ENCODE measurements around the gene APOL1.
"Not testable (repeated sequence)": the region's sequence is repeated elsewhere in the genome, so short reads cannot be mapped to it uniquely, and the experiment has no call there.

Gene APOL1

DNA sequence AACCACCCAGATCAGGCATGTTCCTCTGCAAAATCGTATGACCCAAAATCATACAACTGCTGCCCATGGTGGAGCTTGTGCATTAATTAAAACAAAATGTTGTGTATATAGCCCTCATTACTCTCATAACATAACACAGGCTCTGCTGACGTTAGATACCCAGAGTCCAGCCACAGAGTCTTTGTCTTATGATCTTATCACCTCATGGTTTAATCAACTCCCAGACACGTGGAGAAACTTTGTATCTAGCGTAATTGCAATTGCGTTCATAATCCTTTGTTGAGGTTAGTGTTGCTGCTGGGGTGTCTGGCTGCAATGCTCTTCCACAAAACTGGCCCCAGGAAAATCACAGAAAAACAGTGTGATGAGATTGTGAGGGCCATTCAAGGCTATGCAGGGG, 5.0 kb upstream of the APOL1 start:
- DNase-seq: peak; percentile 69

DNA sequence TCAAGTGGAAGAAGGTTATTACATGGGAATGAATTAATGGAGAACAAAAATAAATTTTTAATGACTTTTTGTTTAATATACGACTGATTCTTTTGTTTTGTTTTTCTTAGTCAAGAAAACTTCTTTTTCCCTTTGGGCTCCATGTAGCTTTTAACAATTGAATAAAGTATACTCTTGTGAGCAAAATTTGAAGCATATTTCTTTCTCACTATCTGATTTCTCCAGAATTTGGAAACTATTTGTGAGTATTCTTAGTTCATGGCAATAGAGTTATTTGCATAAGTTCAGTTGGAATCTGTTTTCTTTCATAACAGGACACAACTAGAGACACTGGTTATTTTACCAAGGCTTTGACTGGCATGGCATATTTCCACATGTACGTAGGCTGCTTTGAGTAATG, 3.8 kb upstream of the APOL1 start:
- no peak for DNase-seq

DNA sequence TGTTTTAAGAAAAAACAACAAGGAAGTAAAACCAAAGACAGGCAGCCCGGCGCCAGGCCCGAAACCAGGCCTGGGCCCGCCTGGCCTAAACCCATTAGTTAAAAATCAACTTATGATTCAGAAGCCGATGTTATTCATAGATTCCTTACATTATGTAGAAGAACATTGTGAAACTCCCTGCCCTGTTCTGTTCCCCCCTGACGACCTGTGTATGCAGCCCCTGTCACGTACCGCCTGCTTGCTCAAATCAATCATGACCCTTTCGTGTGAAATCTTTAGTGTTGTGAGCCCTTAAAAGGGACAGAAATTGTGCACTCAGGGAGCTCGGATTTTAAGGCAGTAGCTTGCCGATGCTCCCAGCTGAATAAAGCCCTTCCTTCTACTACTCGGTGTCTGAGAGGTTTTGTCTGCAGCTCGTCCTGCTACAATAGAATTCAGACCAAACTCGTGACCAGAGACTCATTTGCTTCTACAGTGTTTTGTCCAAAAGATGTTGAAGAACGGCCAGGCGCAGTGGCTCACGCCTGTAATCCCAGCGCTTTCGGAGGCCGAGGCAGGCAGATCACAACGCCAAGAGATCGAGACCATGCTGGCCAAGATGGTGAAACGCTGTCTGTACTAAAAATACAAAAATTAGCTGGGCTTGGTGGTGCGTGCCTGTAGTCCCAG, 2.5 kb upstream of the APOL1 start:
- DNase-seq: not testable (repeated sequence)

DNA sequence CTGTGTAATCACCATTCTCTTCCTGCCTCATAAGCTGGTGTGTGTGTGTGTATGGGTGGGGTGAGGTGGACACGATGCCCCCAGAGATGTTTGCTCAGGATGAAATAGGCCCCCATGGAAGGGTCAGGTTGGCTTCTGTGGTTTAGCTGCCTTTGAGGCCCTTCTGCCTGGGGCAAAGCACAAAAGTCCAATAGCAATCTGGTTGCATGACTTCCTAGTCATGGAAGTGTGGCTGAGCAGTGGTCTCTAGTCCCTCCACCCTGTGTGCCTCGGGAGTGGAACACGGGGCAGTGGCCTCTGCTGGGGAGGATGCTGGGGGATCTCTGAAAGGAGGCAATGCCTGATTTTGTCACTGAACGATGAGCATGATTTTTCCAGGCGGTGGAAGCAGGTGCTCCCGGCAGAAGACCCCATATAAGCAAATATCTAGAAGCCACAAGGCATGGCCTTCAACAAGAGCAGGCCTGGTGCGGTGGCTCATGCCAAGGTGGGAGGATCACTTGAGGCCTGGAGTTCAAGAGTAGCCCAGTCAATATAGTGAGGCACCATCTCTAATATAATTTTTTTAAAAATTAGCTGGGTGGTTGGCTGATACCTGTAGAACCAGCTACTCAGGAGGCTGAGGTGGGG, 839 bp upstream of the APOL1 start:
- not testable (repeated sequence) for DNase-seq

DNA sequence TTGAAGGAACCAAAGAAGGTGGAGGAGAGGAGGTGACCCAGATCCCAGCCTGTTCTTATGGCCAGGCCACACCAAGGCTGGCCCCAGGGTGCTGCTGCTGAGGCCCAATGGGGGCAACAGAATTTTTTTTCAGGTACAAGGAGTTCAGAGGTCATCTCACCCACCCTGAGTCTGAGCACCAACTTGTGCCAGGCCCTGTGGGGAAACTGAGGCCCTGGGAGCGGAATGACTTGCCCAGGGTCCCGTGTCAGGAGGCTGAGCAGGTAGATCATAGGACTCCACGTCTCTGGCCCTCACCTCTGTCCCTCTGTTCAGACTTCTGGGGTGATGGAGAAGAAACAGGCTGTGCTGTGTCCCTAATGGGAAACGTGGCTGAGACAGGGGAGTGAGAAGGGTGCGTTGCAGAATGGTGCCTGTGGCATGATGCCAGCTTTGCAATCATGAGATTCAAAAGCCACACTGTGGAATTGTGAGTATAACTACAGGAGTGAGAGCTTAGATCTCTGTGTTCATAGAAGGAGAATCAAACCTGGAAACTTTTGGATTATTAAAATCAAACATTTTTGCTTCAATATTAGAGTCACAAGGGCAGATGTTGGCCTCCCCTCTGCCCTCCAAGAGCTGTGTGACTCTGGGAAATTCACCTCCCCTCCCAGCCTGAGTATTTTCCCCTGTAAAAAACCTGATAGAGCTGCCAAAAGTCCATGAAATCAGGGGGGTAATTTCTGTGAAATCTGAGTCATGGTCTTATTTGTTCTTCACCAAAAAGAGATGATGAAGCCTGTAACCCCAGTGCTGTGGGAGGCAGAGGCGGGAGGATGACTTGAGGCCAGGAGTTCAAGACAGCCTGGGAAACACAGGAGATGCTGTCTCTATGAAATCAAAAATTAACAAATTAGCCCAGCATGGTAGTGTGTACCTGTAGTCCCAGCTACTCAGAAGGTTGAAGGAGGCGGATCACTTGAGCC, 874 bp downstream of the APOL1 start:
- peak; percentile 74 for DNase-seq

DNA sequence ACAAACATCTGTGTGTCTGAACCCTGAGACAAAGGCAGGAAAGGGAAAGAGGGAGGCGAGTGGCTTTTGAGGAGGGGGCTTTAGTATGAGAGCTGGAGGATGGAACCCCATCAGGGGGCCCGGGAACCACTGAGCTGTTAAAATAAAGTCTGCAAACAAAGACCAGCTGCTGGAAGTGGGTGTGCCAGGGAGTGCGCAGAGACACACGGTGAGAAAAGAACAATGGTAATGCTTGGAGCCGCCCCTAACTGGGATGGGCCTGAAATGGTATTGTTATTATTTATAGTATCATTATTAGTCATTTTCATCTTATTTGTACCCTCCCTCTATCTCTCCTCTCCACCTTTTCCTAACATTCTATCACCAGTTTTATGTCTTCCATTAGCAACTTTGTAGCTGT, 2.6 kb downstream of the APOL1 start:
- not testable (repeated sequence) for DNase-seq

DNA sequence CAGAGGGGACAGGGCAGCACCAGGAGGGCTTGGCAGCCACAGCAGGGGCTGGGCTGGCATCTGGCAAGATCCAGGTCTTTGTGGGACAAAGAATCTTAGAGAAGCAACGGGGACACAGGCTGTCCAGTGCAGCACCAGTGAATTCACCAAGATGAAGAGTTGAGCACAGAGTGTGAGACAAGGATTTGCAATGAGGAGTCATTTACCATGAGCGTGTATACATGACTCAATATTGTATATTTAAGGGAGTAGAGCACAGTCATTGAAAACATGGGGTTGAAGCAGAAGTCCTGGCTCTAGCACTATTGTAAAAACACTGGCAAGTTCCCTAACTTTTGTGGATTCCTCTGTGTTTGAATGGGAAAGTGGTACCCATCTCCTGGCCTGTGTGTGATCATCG, 3.5 kb downstream of the APOL1 start:
- DNase-seq: no peak

DNA sequence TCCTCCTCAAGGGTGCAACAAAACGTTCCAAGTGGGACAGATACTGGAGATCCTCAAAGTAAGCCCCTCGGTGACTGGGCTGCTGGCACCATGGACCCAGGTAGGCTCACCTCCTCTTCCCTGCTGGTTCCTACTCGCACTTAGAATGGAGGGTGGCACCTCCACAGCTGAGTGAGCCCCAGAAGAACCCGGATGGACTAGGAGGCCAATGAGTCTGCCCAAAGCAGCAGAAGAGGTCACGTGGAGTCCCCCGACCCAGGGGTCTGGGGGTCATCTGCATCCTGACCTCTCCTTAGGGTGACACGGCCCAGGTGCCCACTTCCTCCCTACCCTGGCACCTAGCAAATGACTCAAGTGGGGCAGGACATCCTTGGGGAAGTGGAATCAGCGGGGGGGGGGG, 4.4 kb downstream of the APOL1 start:
- DNase-seq: no peak

DNA sequence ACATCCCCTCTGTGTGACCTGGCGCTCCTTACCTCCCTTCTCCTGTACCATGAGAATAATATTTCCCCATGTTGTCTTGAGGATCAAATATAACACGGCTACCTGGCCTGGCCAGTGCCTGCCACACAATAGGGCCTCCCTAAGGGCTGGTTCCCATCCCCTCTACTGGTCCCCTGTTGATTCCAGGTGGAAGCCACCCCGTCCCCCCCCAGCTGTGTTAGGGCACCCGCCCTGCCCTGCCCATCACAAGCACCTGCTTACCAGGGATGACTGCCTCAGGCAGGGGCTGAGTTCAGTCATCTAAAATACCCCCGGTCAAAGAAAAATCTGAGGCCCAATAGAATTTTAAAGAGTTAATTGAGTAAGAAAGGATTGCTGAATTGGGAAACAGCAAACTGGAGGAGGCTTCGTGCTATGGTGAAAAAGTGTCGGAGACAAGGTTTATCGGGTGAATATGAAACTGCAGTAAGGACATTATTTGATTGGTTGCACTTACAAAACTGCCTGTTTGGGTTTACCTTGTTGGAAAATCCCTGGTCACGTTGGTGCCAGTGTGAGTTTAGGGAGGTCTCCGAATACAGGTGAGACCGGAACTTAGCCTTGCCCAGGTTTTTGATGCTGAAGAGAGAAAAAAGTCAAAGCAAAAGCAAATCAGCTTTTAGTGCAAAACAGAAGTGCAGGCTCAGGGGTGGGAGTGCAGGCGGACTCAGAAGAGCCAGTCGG, 5.2 kb downstream of the APOL1 start:
- DNase-seq: no peak

DNA sequence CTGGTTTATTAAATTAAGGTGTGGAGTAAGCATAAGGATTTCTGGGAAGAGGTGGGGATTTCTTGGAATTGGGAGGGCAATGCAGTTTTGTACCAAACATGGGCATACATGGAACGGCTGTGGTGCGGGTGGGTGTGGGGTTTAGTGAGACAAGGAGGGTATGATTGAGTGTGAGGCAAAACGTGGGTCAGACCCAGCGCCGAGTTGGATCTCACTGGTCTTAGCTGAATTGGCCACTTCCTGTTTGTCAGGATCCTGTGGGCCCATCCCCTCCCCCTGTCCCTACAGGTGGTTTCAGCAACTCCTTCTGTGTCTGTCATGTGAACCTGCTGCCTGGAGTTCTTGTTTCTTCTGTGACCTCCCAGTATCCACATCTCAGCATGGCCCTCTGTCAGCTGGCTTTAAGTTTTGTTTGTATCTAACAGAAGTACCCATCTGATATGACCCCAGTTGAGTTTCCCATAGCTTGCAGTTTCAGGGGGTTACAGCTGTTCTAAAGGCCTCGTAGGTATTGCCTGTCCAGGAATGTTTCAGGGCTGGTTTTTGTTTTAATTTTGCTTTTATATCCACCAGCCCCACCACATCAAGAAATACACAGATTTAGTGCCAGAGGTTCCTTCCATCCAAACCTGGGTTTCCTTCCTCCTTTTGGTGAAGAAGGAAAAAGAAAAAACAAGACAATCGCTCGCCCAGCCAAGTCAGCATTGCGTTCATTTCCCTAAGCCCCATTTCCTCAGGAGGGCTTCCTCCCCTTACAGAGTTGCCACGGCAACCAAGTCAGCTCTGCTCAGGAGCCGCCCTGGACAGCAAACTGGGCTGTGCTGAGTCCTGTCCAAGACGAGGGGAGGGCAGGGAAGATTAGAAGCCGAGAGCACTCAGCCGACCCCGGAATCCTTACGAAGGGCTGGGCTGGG, 6.0 kb downstream of the APOL1 start:
- peak; percentile 84 for DNase-seq

DNA sequence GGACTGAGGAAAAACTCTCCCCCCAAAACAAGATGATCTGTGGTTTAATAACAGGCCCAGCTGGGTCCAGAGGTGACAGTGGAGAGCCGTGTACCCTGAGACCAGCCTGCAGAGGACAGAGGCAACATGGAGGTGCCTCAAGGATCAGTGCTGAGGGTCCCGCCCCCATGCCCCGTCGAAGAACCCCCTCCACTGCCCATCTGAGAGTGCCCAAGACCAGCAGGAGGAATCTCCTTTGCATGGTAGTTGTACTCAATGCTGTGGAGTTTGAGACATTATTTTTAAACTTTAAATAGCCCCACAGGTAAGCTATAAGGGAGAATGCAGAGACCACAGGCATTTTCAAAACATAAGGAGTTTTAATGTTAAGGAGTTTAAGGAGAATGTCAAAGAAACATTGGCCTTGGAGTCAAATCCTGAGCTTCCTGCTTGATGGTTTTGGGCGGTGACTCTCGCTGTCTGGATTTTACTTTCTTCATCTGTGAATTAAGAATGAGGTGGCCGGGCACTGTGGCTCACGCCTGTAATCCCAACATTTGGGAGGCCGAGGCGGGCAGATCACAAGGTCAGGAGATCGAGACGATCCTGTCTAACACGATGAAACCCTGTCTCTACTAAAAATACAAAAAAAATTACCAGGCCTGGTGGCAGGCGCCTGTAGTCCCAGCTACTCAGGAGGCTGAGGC, 6.8 kb downstream of the APOL1 start:
- no peak for DNase-seq

DNA sequence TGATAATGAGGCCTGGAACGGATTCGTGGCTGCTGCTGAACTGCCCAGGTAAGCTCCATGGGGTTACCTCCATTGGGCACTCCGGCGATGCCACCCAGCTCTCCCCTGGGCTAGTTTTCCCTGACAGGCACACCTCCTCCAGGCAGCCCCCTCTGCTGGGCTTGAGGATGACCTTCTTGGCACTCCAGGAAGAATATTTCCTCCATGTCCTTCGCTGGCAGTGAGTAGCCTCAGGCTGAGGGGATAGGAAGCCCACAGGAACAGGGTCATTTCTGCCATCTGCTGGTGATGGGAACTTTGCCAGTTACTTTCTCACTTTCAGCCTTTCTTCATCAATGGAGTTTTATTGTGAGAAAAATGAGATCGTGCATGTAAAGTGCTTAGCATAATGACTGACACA, 8.7 kb downstream of the APOL1 start:
- not testable (repeated sequence) for DNase-seq

DNA sequence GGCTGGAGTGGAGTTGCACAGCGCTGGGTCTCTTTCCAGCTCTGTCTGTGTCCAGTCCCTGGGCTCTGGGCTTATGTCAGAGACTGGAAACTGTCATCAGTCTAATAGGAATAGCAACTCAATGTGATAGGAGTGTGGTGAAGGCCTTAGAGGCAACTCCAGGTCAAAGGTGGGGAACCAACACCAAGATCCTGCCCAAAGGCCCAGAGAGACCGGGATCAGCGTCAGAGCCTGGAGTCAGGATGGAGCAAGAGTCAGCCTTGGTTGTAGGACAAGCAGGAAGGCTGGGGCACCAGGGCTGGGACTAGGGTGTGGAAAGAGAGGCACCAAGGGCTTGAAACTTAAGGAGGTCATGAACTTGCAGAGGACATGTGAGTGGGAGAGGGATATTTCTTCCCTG, 9.4 kb downstream of the APOL1 start:
- not testable (repeated sequence) for DNase-seq

DNA sequence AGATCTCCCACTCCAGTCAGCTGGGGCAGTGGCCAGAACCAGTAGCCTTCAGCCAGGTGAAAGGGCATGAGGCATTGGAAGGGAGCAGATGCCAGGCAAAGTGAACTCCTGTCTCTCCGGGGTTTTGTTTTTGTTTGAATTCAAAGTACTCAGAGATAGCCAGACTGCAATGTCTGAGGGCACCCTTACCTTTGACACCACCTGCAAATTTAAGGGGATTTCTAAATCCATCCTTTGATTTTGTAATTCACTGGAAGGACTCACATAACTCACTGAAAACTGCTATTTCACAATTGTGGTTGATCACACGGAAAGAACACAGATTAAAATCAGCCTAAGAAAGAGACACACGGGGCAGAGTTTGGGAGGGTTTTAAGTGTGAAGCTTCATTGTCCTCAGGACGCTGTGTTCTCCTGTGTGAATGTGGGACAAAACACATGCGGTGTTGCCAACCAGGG, 10.3 kb downstream of the APOL1 start:
- DNase-seq: not testable (repeated sequence)

DNA sequence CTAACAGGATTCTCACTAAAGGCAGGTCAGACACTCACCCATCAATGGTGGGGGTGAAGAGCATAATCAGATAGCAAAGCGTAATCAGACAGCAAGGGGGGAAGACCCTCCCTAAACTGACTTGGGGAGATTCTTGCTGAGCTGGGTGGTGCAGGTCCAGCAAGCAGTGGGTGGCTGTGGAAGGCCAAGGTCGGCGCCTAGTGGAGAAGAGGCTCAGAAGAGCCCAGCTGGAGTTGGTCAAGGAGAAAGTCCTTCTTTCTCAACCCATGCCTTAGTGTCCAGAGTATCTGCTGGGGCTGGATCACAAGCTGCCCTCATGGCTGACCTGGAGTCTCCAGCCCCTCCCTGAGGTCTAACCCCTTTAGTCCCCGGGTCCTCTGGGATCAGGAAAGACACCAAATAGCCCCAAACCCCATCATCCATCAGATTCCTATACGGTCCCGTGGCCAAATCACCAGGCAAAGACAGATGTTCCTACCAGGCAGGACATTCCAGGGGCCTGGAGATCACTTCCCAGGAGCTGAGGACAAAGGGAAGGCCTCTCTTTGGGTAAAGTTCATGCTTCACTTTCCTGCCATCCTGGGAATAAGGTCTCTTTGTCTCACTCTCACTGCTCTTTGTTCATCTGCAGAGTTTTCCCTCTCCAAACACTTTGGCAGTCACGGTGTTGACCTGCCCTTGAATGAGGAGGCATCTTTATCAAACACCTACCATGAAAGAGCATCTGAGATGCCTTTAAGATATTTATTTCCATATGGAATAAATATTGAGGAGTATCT, 11.1 kb downstream of the APOL1 start:
- not testable (repeated sequence) for DNase-seq

DNA sequence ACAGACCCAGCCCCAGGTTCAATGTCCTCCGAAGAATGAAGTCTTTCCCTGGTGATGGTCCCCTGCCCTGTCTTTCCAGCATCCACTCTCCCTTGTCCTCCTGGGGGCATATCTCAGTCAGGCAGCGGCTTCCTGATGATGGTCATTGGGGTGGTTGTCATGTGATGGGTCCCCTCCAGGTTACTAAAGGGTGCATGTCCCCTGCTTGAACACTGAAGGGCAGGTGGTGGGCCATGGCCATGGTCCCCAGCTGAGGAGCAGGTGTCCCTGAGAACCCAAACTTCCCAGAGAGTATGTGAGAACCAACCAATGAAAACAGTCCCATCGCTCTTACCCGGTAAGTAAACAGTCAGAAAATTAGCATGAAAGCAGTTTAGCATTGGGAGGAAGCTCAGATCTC, 14.1 kb downstream of the APOL1 start:
- no peak for DNase-seq

DNA sequence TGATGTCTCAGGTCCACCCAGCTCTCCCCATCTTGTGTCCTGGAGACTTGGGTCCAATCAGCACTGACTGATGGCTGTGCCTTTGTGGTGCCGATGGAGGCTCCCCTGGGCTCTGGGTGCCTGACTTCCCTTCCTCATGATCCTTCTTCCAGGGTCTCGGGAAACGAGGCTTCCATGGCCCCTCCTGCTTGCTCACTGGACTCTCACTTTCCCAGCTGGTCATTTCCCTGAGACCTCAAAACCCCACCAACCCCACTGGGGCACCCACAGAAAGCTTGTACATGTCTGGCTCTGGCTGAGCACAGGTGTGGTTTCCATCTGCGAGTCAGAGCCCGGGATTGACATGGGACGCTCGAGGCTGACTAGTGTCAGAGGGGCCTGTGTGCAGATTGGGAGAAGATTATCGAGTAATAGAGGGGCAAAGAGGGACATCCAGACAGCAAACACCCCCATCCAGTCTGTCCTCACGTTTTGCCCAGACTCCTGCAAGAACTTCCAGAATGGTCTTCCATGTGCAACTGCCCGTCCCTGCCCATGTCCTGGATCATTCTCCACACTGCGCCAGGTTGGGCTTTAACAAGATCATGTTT, 15.1 kb downstream of the APOL1 start:
- no peak for DNase-seq

DNA sequence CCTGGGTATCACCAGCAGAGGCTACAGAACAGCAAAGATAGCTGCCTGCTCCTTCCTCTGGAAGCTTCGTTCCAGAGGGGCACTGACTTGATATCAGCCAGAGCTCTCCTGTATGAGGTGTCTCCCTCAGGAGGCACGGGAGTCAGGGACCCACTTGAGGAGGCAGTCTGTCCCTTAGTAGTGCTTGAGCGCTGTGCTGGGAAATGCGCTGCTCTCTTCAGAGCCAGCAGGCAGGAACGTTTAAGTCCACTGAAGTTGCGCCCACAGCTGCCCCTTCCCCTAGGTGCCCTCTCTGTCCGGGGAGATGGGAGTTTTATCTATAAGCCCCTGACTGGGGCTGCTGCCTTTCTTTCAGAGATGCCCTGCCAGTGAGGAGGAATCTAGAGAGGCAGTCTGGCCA, 18.3 kb downstream of the APOL1 start:
- DNase-seq: not testable (repeated sequence)

DNA sequence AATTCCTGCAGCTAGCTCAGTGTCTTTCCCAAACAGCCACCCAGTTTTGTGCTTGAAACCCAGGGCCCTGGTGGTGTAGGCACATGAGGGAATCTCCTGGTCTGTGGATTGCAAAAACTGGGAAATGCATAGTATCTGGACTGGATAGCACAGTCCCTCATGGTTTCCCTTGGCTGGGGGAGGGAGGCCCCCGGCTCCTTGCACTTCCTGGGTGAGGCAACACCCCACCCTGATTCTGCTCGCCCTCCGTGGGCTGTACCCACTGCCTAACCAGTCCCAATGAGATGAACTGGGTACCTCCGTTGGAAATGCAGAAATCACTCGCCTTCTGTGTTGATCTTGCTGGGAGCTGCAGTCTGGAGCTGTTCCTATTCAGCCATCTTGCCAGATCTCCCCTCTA, 19.0 kb downstream of the APOL1 start:
- not testable (repeated sequence) for DNase-seq

DNA sequence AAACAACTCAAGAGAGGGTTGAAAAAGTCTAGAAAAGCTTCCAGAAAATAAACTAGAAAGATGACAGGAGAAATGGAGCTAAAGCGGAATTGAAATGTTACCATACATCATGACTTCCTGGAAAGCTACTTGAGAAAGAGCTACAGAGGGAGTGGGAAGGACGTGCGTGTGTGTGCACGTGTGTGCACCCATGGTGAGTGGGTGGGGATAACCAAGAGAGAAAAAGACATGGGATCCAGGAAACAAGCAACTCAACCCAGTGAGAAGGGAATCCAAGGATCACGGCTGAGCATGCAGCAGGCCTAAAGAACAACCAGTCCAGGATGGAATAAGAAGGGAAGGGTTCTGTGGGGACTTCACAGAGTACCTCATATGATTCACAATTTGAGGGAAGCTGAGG, 21.6 kb downstream of the APOL1 start:
- DNase-seq: no peak
